ENCODE data around the gene BICC1. TPM values are rescaled to one million over a fixed set of nuclear protein-coding genes. Genes with fewer than 3 reads are reported as not detected.

Gene BICC1
- total RNA-seq, 4 donors from 2014 or later = 0.60 to 5.1 (median 2.2) TPM

DNA sequence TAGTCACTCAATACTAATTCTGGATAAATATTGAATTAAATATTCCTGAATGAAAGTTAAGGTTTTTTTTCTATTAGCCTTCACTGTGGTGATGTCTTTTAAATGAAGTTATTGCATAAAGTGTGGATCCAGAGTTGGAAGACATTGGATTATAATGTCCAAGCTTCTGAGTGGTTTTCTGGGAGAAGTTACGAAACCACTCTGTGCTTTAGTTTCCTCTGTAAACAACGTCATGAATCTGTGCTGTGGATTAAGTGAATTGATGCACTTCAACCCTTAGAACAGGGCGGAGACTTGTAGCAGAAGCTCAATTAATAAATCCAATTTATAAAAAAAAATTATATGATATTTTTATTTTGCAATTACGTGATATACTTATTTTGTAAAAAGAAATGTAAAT, 271.7 kb downstream of the BICC1 start:
- Histone ChIP-seq H3K27ac (peak overlapping the region in 3 of 4 donors; percentile 44 to 66 (median 60)), H3K4me3 (no peak overlapping the region), H3K4me1 (peaks cover 2 to 22% (median 17%) of the 10 kb centered on the region in 4 donors), H3K9me3 (no peaks in the 10 kb centered on the region), H3K36me3 (no peaks in the 10 kb centered on the region), H3K27me3 (no peaks in the 10 kb centered on the region)
- DNase-seq = no peak
- intact Hi-C loops (cut with DNase I; ENCODE audit: low total_unique reads) (no loop called here), in situ Hi-C loops (cut with MboI; ENCODE audit: low pct_ligation_motif_present in 1 of 4, low pct_unique_long_range_greater_than_20kb in 1 of 4, low sequenced_read_pairs in 3 of 4) (loop anchor here in 3 of 4 donors (10.0 to 25.0 kb wide), 5 partner anchors 170 to 1028 kb away; no protein-coding TSS in a partner anchor)
- TF ChIP-seq POLR2A (IDR thresholded peaks at IDR 0.05) (no peak), POLR2AphosphoS5 (IDR thresholded peaks at IDR 0.05) (no peak), EP300 (IDR thresholded peaks at IDR 0.05; ENCODE audit: low read depth) (no peak), CTCF (IDR thresholded peaks at IDR 0.05) (no peak)
- WGBS, 2 donors (ENCODE audit: low coverage in 1 of 2) = 68 to 69% methylated on average over 4 of the region's 4 CpGs

- H3K9me3 ChIP-seq = no peaks in the 10 kb centered on the region
- WGBS, 2 donors (ENCODE audit: low coverage in 1 of 2) = 77 to 87% methylated on average over 3 of the region's 3 CpGs
- intact Hi-C loops (cut with DNase I; ENCODE audit: low total_unique reads) = no loop called here
- H3K4me3 ChIP-seq = no peak overlapping the region
- in situ Hi-C loops (cut with MboI; ENCODE audit: low pct_ligation_motif_present in 1 of 4, low pct_unique_long_range_greater_than_20kb in 1 of 4, low sequenced_read_pairs in 3 of 4) = loop anchor here in 3 of 4 donors (10.0 to 25.0 kb wide), 5 partner anchors 169 to 1027 kb away; no protein-coding TSS in a partner anchor
- H3K36me3 ChIP-seq = no peaks in the 10 kb centered on the region
- no peak for DNase-seq
- H3K27me3 ChIP-seq = no peaks in the 10 kb centered on the region
- no peak for TF ChIP-seq CTCF (IDR thresholded peaks at IDR 0.05)
- no peak for TF ChIP-seq POLR2A (IDR thresholded peaks at IDR 0.05)
- TF ChIP-seq EP300 (IDR thresholded peaks at IDR 0.05; ENCODE audit: low read depth) = no peak
- H3K27ac ChIP-seq = no peak overlapping the region
- H3K4me1 ChIP-seq = peaks cover 2 to 22% (median 17%) of the 10 kb centered on the region in 4 donors
Measured at GRCh38 chr10:58785354-58785753, 272.7 kb downstream of the BICC1 start.

- H3K9me3 ChIP-seq = no peaks in the 10 kb centered on the region
- intact Hi-C loops (cut with DNase I; ENCODE audit: low total_unique reads) = no loop called here
- H3K27me3 ChIP-seq = no peaks in the 10 kb centered on the region
- no peaks in the 10 kb centered on the region for H3K4me1 ChIP-seq
- no peak overlapping the region for H3K4me3 ChIP-seq
- TF ChIP-seq POLR2A (IDR thresholded peaks at IDR 0.05) (no peak), EP300 (IDR thresholded peaks at IDR 0.05; ENCODE audit: low read depth) (no peak), POLR2AphosphoS5 (IDR thresholded peaks at IDR 0.05) (no peak), CTCF (IDR thresholded peaks at IDR 0.05) (no peak)
- H3K27ac ChIP-seq = no peak overlapping the region
- no peaks in the 10 kb centered on the region for H3K36me3 ChIP-seq
- in situ Hi-C loops (cut with MboI; ENCODE audit: low pct_ligation_motif_present in 1 of 4, low pct_unique_long_range_greater_than_20kb in 1 of 4, low sequenced_read_pairs in 3 of 4) = loop anchor here in 3 of 4 donors (25.0 kb wide), 3 partner anchors 821 to 1021 kb away; no protein-coding TSS in a partner anchor
- WGBS, 2 donors (ENCODE audit: low coverage in 1 of 2) = 87 to 91% methylated on average over 4 to 6 of the region's 6 CpGs
- DNase-seq = no peak
Measured at GRCh38 chr10:58791137-58791536, 278.5 kb downstream of the BICC1 start.

GRCh38 chr10:58795560-58795959, 282.9 kb downstream of the BICC1 start:
- intact Hi-C loops (cut with DNase I; ENCODE audit: low total_unique reads) (no loop called here), in situ Hi-C loops (cut with MboI; ENCODE audit: low pct_ligation_motif_present in 1 of 4, low pct_unique_long_range_greater_than_20kb in 1 of 4, low sequenced_read_pairs in 3 of 4) (loop anchor here in 3 of 4 donors (25.0 kb wide), 3 partner anchors 817 to 1017 kb away; no protein-coding TSS in a partner anchor)
- Histone ChIP-seq H3K9me3 (no peaks in the 10 kb centered on the region), H3K4me3 (no peak overlapping the region), H3K27ac (no peak overlapping the region), H3K27me3 (no peaks in the 10 kb centered on the region), H3K4me1 (no peaks in the 10 kb centered on the region), H3K36me3 (no peaks in the 10 kb centered on the region)
- TF ChIP-seq CTCF (IDR thresholded peaks at IDR 0.05) = no peak
- TF ChIP-seq EP300 (IDR thresholded peaks at IDR 0.05; ENCODE audit: low read depth) = no peak
- no peak for TF ChIP-seq POLR2A (IDR thresholded peaks at IDR 0.05)
- TF ChIP-seq POLR2AphosphoS5 (IDR thresholded peaks at IDR 0.05) = no peak
- DNase-seq = no peak
